ENCODE data around the gene TMPO.

DNA sequence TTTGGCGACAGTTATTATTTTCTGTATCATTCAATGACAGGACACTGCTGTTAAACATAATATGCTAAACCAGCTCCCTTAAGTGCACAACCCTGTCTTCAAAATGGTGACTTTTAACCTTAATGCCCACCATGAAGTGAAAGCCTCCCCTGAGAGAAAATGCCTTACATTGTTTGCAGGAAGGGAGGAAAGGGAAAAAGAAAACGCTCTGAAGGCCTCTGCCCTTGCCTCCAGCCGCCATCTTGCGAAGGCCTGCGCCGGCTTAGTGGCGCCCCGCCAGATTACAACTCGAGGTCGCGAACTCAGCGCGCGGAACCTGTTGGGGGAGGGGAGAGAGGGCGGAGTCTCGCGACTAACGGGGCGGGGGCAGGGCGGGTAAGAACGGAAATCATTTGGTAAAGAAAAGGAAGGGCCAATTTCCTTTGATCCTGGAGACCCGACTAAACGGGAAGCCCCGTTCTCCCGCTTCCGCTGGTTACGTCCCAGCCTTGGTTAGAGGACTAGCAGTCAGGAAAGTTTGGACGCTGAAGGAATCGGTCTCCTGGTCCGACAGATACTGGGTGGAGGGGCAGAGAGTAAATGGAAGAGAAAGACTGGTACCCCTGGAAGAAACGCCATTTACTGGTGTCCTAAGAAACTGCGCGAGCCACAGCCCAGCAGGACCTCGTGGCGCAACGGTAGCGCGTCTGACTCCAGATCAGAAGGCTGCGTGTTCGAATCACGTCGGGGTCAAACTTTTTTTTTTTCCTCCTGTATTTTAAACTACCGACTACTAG, 11.6 kb upstream of the TMPO start:
- TF ChIP-seq, protein P1, sequence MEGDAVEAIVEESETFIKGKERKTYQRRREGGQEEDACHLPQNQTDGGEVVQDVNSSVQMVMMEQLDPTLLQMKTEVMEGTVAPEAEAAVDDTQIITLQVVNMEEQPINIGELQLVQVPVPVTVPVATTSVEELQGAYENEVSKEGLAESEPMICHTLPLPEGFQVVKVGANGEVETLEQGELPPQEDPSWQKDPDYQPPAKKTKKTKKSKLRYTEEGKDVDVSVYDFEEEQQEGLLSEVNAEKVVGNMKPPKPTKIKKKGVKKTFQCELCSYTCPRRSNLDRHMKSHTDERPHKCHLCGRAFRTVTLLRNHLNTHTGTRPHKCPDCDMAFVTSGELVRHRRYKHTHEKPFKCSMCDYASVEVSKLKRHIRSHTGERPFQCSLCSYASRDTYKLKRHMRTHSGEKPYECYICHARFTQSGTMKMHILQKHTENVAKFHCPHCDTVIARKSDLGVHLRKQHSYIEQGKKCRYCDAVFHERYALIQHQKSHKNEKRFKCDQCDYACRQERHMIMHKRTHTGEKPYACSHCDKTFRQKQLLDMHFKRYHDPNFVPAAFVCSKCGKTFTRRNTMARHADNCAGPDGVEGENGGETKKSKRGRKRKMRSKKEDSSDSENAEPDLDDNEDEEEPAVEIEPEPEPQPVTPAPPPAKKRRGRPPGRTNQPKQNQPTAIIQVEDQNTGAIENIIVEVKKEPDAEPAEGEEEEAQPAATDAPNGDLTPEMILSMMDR (IDR thresholded peaks at IDR 0.05) = no peak
- TF ChIP-seq POLR2A (IDR thresholded peaks at IDR 0.05) = peak in 1 of 2 donors; percentile 33

All from uterus (tissue), 2 donors.